NCI-H2227 (cell line): ENCODE data around the gene EPHA3.

Experiments
- DNase-seq: peaks from one replicate; lab custom pipeline; 2025; ENCODE audit not compliant: unreplicated experiment; lab: John Stamatoyannopoulos, UW

Gene EPHA3

DNA sequence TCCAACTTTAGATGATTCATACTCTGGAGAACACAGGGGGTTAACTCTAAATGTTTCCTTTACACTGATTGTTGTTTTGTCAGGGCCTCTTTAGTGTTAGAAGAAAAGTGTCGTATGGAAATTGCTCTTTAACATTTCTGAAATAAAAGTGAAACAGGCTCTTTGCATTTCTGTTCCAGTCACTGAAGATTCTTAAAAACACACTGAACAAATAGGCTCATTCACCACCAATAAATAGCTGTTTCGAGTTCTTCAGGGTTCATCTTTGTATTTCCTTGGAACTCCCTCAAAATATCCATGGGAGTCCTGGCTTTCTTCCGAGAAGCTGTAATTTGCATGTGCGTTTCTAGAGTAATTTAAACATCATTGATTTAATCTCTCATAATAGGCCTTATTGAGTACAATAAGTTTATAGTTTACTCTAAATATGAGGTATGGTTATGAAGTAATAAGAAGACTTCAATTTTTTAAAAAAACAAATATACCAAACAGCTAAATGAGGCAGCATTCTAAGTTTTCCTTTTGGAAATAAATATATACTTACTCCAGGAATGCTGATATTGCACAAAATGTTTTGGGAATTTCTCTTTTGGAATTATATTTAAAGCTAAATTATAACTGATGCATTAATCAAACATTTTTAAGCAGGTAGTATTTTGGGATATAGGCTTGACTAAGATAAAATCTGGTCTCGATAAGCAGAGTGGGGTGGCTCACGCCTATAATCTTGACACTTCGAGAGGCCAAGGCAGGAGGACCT lies 327.4 kb downstream of the EPHA3 start:
- DNase-seq, result no peak

DNA sequence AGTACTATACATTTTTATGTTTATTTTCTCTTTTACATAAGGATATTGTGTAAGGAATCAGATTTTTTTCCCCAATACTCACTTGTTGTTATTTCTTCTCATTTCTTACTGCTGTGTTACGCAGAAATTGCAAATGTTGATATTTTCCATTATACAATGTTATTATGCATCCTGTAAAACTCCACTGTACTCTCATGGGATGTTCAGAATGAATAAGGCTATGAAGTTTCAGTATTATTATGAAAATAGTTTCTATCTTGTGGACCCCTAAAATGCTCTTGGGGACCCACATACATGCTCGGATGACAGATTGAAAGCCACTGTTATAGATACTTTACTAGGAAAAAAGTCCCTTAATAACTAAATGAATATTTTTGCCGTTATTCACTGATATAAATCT lies 329.4 kb downstream of the EPHA3 start:
- no peak for DNase-seq

DNA sequence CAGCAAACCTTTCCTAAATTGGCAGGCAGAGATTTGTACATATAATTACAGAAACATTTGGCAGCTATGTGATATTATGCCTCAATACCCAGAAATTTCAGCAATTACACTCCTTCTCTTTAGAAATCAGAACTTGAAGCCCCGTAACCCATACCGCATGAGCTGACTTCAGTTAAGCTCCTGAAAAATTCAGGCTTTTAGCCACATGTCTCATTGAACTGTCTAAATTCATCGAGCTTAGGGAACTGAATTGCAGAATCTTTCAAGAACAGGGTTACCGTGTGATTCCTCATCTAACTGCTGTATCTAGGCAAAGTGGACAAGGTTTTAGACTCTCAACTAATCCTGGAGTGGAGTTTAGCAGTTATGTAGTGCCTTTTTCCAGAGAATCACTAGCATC lies 333.0 kb downstream of the EPHA3 start:
- no peak for DNase-seq

DNA sequence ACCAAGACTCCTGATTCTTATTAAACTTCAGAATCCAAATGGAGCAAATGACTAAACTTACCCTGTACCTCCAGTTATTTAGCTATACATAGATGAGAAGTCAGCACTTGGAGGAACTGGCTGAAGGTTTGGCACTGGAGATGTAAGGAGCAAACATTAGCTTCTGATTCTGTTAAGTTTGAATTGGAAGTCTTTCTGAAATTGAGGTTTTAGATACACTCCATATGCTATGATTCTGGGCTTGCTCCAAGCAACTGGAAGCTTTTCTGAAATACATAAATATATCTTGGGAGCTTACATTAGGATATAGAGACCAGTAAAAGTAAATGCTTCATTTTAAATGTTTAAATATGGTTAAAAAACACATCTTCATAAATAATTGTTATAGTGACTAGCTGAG lies 333.7 kb downstream of the EPHA3 start:
- DNase-seq, result no peak

DNA sequence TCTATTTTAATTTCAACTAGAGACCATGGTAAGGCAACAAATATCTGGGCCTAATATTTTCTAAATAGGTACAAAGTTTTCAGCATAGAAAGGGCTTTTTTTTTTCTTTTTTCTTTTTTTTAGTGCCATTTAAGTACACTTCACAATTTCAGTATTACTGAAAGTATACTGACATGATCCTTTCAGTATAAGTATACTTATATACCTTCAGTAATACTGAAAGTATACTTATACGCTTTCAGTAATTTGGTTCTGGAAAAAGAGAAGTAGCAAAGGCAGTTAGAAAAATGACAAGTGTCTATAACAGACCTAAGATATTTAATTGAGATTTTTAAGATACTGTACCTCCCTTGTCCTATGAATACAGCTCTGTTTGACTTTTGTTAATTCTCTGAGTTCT lies 339.2 kb downstream of the EPHA3 start:
- DNase-seq, result no peak

DNA sequence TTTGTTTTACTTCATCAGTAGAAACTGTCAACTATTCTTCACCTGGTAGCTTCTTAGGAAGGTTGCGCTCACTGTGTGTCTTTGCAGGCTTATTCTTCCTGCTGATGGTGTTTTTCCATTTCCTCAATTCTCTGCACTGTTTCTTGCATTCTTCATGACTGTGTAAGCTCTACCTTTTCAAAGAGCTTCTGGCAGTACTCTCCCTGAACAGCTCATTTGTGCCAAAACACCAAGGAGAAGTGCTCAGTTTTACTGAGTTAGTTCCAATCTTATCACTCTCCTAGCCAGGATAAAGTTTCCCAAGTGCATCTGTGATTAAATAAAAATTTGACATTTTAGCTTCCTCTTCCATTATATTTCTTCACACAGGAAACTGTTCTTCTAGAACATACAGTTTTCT lies 339.8 kb downstream of the EPHA3 start:
- DNase-seq, result no peak

DNA sequence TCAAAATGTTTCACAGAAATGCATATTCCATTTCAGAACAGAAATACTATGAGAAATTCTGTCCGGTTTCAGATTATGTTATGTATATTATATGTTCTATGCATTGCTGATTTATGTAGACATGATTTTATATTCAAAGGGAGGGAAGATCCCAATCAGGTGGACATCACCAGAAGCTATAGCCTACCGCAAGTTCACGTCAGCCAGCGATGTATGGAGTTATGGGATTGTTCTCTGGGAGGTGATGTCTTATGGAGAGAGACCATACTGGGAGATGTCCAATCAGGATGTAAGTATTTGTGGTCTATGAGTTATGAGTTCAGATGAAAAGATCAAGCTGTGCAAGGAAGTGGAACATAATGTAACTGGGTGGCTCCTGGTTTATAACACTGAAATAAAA lies 341.7 kb downstream of the EPHA3 start:
- no peak for DNase-seq

DNA sequence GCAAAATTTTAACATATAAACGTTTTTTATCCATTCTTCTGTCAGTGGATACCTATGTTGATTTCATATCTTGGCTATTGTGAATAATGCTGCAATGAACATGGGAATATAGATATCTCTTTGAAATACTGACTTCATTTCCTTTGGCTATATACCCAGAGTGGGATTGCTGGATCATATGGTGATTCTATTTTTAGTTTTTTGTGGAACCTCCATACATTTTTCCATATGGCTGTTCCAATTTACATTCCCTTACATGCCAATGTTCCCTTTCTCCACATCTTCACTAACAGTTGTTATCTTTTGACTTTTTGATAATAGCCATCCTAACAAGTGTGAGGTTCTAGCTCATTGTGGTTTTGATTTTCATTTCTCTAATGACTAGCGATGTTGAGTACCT lies 344.6 kb downstream of the EPHA3 start:
- DNase-seq, result no peak

DNA sequence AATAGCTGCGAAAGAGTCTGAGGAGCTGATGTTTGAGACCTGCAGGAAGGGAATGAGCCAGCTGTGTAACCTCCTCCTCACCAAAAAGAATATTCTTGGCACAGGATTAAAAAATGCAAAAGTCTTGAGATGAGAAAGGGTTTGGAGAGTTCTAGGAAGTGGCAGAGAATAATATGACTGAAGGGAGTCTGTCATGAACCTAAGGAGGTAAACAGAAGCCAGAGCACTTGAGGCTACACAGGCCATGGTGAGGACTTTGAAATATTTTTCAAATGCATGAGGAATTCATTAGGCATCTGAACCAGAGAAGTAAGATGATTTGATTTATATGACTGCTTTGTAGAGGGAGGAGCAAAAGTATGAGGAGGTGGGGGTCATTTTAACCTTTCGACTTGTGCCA lies 347.8 kb downstream of the EPHA3 start:
- no peak for DNase-seq

DNA sequence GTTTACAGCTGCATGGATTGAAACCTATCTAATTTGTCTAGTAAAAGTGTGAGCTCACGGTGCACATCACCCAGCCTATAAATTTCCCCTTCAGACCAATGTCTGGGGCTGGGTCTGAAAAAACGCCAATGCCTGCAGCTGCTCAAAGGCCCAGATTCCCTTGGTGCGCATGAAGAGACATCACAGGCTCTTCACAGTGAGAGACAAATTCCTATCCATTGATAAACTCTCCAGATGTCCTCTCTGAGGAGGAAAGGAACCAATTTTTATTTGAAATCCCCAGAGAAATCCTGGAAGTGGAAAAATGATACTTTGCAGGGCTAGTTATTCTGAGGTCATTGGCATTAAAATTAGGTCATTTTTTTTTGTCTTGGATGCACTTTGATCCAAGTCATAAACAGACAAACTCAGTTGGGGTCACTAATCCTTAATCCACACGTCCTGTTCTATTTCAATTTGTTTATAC lies 360.5 kb downstream of the EPHA3 start:
- no peak for DNase-seq

DNA sequence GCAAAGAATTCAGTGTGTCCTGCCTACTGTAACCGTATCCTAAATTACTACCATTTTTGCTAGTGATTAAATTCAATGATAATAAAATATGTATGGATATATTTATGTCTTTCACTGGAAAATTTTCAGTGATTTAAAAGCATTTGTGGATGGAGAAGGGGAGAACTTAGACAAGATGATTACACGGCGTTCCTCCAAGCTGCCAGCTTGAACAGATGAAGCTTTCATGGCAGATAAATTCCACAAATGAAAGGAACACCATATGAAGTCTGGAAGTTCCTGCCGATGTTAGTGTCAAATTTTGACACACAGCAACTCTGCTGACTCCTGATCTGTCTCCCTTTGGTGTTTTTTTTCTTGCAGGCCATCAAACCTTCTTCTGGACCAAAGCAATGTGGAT lies 364.7 kb downstream of the EPHA3 start:
- no peak for DNase-seq

DNA sequence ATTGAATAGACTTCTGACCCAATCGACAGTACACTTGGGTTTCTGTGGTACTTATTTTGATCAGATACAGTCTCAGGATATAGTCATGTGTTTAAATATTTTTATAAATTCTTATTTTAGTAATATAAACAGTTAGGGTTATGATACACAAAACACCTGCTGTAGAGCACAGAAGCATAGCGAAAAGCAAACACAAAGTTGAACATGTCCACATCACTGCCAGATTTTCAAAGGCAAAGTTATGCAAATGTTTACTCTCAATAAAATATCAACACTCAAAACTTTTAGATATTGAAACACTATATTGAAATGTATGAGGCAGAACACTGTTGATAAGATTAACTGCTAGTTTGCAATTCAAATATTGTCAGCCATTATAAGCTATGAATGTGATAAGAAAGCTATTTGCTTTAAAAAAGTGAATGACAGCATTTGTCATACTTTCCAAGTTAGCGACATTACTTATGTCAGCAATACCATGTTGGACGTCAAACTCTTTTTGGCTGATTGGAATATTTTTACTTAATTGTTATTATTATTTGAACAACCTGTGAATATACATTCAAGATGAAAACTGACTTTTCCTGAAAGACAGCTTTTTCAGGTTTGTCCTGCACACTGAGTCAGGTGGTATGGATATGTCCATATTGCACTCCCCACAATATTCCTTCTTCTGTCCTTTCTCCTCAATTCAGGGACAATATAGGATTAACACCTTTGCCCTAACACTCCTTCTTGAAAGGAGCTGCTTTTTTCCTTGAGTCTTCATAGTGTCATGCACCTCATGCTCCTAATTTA lies 367.1 kb downstream of the EPHA3 start:
- no peak for DNase-seq

DNA sequence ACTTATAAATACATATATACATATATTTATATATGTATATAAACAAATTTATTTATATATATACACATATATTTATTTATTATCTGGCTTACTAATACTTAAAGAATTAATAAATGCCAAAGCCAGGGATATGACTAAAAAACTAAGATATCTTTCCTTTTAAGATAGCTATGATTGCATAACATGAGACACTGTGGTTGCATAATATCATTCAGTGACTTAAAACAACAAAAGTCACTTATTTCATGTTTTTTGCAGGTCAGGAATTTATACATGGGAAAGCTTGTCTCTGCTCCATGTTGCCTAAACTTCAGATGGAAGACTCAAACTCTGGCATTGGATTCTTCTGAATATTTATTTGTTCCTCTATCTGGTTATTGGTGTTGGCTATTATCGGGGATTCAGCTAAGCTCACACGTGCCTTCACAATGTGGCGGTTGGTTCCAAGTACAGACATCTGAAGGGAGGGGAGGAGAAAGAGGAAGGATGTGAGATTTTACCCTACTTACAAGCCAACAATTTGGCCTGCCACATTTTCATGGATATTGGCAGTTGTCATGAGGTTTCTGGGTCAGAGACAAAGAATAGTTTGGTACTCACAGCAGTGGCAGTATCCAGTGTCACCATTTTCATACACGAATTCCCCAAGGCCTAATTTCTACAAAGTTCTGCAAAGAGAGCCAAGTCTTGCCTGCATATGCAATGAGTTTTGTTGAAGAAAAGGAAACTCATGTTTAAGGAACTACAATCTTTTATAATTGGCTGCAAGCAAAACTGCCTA lies 381.6 kb downstream of the EPHA3 start:
- no peak for DNase-seq

DNA sequence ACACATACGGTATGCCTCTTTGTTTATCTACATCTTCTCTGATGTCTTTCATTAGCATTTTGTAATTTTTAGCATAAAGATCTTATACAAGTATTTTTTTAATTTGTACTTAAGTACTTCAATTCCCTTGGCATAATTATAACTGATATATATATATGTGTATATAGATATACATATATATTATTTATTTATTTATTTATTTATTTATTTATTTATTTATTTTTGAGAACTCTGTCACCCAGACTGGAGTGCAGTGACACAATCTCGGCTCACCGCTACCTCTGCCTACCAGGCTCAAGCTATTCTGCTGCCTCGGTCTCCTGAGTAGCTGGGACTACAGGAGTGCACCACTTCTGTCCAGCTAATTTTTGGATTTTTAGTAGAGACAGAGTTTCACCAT lies 382.7 kb downstream of the EPHA3 start:
- DNase-seq, result no peak

DNA sequence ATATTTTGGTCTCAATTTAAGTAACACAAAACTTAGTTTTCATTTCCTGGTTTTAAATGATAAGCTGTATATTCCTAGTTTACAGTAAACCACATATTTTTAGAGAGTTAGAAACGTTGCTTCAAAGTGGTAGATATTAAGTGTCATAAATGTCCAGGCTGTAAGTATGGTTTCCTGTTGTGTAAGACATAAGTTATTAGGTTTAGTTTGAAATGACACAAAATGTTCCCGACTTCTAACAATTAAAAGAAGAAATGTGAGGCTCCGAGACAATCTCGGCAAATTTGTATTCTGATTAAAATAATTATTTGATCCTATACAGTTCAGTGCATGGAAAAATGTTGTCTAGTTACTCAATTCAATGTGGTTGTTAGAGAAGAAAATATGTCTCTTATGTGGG lies 387.3 kb downstream of the EPHA3 start:
- DNase-seq, result no peak

DNA sequence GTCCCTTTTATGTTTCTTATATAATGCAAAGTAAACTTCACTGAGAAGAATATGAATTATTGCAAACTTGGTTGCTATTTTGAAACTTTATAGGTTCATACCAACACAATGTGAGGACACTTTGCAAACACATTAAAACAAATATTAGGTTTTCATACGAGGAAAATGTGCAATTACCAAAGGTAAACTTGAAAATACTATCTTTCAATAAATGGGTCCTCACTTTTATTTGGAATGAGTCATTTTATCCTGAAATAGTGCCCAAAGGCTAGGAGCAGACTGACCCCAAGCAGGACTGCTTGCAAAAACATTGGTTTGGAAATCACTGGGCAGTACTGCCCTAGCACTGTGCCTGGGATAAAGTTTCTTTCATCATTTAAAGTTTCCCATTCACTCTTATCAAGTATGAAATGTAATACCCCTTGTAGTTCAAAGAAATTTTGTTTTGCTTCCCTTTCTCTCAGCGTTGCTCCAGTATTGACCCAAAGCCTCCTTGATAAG lies 396.5 kb downstream of the EPHA3 start:
- DNase-seq, result no peak

DNA sequence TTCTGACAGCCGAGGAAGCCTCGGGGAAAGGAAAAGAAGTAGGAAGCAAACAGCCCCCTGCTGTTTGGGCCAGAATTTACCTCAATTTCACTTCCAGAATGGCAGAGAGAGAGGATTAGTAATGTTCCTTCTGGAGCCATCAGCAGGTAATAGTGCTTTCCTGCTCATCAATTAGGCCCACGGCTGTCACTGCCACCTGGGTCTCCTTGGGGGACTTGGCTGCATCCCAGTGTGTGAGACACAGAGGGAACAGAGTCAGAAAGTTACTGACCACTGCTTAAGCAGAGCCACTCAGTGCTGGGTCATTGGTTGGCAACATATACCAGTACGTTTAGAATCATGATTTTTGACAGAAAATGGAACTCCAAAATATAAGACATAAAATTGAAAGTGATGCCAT lies 397.0 kb downstream of the EPHA3 start:
- DNase-seq, result no peak

DNA sequence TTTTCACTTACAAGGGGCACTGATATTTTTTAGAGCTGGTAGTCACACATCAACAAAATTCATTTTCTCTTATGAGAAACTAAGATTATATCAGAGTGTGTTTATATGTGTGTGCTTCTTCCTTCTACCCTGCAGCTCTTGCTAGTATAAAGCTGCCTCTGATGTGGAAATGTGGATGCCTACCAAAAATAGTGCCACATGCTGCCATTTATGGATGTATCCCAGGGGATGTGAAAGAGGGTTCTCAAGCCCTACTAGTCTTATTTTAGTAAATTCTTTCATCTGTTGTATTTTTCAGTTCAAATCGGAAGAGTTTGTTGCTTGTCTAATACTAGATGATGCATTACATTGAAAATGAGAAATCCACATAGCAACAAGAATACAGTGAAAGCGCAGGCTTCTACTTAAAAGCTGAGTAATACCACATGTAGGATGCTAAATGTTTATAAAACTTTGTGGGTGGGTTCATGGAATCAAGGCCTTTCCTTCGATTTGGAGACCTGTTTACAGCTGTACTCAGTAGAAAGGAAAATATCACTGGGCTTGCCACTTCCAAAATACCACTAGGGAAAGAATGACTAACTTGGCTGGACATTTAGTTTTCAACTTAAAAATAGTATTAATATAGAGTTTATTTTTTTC lies 399.2 kb downstream of the EPHA3 start:
- DNase-seq, result no peak

DNA sequence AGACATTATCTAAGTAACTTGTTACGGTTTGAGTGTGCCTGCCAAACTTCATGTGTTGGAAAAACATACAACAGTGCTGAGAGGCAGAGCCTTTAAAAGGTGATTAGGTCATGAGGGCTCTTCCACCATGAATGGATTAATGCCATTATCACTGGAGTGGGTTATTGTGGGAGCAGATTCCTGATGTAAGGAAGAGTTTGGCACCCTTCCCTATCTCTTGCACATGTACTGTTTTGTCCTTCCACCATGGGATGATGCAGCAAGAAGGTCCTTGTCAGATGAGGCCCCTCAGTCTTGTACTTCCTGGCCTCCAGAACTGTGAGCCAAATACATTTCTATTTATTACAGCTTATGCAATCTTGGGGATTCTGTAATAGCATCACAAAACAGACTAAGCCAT lies 413.9 kb downstream of the EPHA3 start:
- no peak for DNase-seq

DNA sequence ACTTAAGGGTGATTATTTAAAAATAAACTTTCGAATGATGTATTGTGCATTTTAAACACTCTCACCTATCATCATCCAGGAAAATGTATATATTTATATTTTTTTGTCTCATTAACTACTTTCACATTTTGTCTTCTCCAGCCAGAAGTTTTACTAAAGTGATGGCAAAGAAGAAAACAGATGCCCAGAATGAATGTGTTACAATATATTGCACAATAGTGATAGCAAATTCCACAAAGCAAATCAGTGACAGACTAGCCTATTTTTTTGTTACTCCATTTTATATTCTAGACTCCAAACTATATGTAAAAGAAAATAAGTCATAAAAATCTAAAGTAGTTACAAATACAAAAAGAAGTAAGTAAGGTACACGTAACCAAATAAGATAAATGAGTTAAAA lies 414.7 kb downstream of the EPHA3 start:
- DNase-seq, result no peak

DNA sequence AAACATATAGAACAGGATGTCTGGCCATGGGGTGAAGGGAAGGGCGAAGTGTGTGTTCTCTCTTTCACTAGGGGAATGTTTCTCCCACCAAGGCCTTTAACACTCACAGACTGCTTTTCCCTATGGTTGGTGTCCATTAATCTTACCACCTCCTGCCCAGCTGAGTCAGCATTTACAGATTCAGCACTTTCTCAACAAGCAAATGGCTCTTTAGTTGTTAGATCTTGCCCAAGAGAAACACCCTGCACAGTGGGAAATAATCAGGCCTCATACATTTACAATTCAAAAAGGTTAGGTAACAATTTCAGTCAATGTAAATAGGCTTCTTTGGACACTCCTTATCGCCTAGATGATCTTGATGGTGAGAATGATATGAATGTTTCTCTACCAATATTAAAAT lies 418.2 kb downstream of the EPHA3 start:
- no peak for DNase-seq
